ENCODE measurements around the gene MTMR1. TPM values are rescaled to one million over a fixed set of nuclear protein-coding genes. Genes with fewer than 3 reads are reported as not detected.

MTMR1 gene
- total RNA-seq, 1 donor from 2014 or later = 42.8 TPM

DNA sequence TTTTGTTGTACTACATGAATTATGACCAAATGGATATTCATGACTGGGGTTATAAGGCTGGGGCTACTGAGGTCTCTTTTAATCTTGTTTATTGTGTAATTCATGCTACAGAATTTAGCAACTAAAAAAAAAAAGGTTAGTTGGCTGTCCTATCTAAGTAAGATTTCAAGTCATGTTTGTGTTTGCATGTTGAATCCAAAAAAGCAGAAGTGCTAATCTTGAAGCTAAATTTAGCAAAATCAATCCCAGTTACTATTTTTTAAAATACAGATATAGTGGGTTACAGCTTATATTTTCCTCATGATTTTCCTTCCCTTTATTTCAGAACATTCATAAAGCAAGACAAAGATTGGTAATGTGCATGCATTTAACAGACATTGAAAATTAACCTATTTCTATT is 19.4 kb downstream of the MTMR1 start:
- Histone ChIP-seq H3K36me3 (ENCODE audit: control insufficient read depth in 3 of 3, insufficient read depth in 3 of 3, low read length in 3 of 3) (no peaks in the 10 kb centered on the region), H3K4me3 (ENCODE audit: low read length in 3 of 3) (no peak overlapping the region), H3K27me3 (ENCODE audit: control insufficient read depth in 3 of 3, insufficient read depth in 3 of 3, low read length in 3 of 3) (no peaks in the 10 kb centered on the region), H3K9me3 (ENCODE audit: control insufficient read depth in 3 of 3, low read length in 3 of 3) (no peaks in the 10 kb centered on the region), H3K9ac (ENCODE audit: low read depth in 1 of 3, low read length in 3 of 3) (no peak overlapping the region), H3K4me1 (ENCODE audit: control insufficient read depth in 3 of 3, insufficient read depth in 3 of 3, low read length in 3 of 3) (no peaks in the 10 kb centered on the region), H3K27ac (ENCODE audit: low read depth, low read length) (no peak overlapping the region)

DNA sequence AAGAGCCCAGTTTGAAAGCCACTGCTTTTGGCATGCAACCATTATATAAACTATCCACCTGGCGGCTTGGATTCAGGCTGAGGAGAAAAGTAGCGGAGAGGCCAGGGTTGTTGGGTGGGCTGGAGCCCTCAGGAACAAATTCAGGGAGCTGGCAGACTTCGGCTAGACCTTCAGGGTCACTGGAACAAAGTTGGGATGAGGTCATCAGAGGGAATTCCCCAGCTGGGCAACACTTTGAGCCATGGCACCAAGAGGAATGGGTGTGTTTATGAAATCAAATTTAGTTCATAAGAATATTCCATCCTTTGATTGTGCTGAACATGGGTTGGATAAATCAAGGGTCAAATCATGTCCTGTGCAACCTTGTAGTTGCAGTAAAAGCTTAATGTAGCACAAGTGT is 22.0 kb downstream of the MTMR1 start:
- no peak overlapping the region for H3K9ac ChIP-seq (ENCODE audit: low read depth in 1 of 3, low read length in 3 of 3)
- no peaks in the 10 kb centered on the region for H3K4me1 ChIP-seq (ENCODE audit: control insufficient read depth in 3 of 3, insufficient read depth in 3 of 3, low read length in 3 of 3)
- H3K4me3 ChIP-seq (ENCODE audit: low read length in 3 of 3) = no peak overlapping the region
- H3K27me3 ChIP-seq (ENCODE audit: control insufficient read depth in 3 of 3, insufficient read depth in 3 of 3, low read length in 3 of 3) = no peaks in the 10 kb centered on the region
- H3K9me3 ChIP-seq (ENCODE audit: control insufficient read depth in 3 of 3, low read length in 3 of 3) = no peaks in the 10 kb centered on the region
- H3K27ac ChIP-seq (ENCODE audit: low read depth, low read length) = no peak overlapping the region
- H3K36me3 ChIP-seq (ENCODE audit: control insufficient read depth in 3 of 3, insufficient read depth in 3 of 3, low read length in 3 of 3) = peaks cover 0 to 4% (median 0%) of the 10 kb centered on the region in 3 donors

DNA sequence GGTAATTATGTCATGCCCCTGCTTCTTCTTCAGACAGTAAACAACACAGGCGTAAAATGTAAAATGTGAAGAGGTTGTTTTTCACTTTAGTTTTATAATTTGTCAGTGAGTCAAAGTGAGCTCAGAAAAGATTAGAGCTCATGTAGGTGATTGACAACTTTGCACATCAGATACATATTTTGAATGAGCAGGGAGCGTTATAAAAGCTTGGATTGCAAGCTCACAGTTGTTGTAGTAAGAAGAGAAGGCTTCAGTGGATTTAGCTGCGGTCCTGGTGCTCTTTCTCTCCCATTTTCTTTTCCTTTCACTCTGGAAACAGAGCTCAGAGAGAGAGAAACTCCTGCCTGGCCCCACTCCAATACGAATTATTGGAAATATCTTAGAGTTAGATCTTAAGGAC is 26.4 kb downstream of the MTMR1 start:
- H3K36me3 ChIP-seq (ENCODE audit: control insufficient read depth in 3 of 3, insufficient read depth in 3 of 3, low read length in 3 of 3) = peaks cover 0 to 4% (median 0%) of the 10 kb centered on the region in 3 donors
- H3K4me1 ChIP-seq (ENCODE audit: control insufficient read depth in 3 of 3, insufficient read depth in 3 of 3, low read length in 3 of 3) = no peaks in the 10 kb centered on the region
- no peaks in the 10 kb centered on the region for H3K27me3 ChIP-seq (ENCODE audit: control insufficient read depth in 3 of 3, insufficient read depth in 3 of 3, low read length in 3 of 3)
- no peak overlapping the region for H3K9ac ChIP-seq (ENCODE audit: low read depth in 1 of 3, low read length in 3 of 3)
- no peak overlapping the region for H3K4me3 ChIP-seq (ENCODE audit: low read length in 3 of 3)
- H3K9me3 ChIP-seq (ENCODE audit: control insufficient read depth in 3 of 3, low read length in 3 of 3) = no peaks in the 10 kb centered on the region
- H3K27ac ChIP-seq (ENCODE audit: low read depth, low read length) = no peak overlapping the region

DNA sequence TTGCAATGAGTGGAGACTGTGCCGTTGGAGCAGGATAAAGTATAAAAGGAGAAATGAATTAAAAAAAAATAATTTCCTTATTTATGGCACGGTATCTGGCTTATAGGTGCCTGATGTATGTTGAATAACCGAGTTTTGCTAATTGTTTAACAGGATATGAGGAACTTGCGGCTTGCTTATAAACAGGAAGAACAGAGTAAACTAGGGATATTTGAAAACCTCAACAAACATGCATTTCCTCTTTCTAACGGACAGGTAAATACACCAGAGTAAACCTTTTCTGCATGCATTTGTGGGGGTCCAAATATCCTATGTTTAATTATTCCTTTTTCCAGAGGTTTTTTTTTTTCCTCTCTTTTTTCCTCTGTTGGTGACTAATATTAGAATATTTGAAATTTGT is 36.8 kb downstream of the MTMR1 start:
- peaks cover 17 to 27% (median 24%) of the 10 kb centered on the region in 3 donors for H3K36me3 ChIP-seq (ENCODE audit: control insufficient read depth in 3 of 3, insufficient read depth in 3 of 3, low read length in 3 of 3)

DNA sequence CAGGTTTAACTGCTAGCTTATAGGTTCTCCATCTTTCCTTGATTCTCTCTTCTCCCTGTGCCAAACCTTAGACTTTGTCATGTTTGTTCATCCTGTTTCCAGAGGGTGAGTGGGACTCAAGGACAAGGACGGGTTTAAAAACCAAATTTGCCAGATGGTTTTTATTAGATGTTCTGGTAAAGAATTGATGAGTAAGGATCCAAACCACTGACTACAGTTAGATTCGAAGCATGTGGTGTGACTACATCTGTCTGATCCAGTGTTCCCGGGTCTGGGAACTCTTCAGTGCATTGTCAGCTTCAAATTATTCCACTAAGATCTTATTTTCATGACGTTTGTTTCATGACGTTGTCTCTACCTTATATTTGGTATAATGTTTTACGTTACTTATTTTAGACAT is 37.5 kb downstream of the MTMR1 start:
- Histone ChIP-seq H3K9me3 (ENCODE audit: control insufficient read depth in 3 of 3, low read length in 3 of 3) (no peaks in the 10 kb centered on the region), H3K27ac (ENCODE audit: low read depth, low read length) (no peak overlapping the region), H3K4me1 (ENCODE audit: control insufficient read depth in 3 of 3, insufficient read depth in 3 of 3, low read length in 3 of 3) (no peaks in the 10 kb centered on the region), H3K4me3 (ENCODE audit: low read length in 3 of 3) (no peak overlapping the region), H3K27me3 (ENCODE audit: control insufficient read depth in 3 of 3, insufficient read depth in 3 of 3, low read length in 3 of 3) (no peaks in the 10 kb centered on the region), H3K36me3 (ENCODE audit: control insufficient read depth in 3 of 3, insufficient read depth in 3 of 3, low read length in 3 of 3) (peaks cover 22 to 31% (median 24%) of the 10 kb centered on the region in 3 donors), H3K9ac (ENCODE audit: low read depth in 1 of 3, low read length in 3 of 3) (no peak overlapping the region)

More for the DNA sequence above, 36.8 kb downstream of the MTMR1 start:
- Histone ChIP-seq H3K4me1 (ENCODE audit: control insufficient read depth in 3 of 3, insufficient read depth in 3 of 3, low read length in 3 of 3) (no peaks in the 10 kb centered on the region), H3K9ac (ENCODE audit: low read depth in 1 of 3, low read length in 3 of 3) (no peak overlapping the region), H3K9me3 (ENCODE audit: control insufficient read depth in 3 of 3, low read length in 3 of 3) (no peaks in the 10 kb centered on the region), H3K27me3 (ENCODE audit: control insufficient read depth in 3 of 3, insufficient read depth in 3 of 3, low read length in 3 of 3) (no peaks in the 10 kb centered on the region), H3K27ac (ENCODE audit: low read depth, low read length) (no peak overlapping the region), H3K4me3 (ENCODE audit: low read length in 3 of 3) (no peak overlapping the region)

DNA sequence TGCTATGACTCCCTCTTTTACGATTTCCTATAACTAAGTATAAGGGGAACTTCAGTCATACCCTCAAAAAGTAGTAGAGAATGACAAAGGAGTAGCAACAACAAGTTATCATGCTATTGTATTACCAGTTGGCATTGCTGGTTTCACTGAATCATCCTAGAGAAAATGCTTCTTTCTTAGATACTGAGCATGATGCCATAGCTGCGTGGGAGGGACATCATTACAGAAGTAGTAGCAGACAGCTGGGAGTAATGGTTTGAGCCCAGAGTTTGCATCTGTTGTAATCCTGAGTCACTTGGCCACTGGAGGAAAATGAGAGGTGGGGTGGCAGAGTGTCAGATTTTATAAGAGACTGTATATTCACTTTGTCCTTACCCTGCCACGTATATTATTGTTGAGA is 38.6 kb downstream of the MTMR1 start:
- H3K4me3 ChIP-seq (ENCODE audit: low read length in 3 of 3) = no peak overlapping the region

DNA sequence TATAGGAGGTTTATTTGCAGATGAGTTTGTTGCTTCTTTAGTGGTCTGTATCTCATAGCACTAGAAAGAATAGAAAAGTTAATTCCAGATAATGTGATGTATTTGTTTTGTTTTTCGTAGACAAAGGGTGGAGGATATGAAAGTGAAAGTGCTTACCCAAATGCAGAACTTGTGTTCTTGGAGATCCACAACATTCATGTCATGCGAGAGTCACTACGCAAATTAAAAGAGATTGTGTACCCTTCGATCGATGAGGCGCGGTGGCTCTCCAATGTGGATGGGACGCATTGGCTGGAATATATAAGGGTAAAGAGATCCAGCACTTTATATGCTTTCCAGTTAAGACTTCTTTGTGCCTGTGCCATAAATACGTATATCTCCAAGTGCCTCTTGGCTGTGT is 43.3 kb downstream of the MTMR1 start:
- no peak overlapping the region for H3K4me3 ChIP-seq (ENCODE audit: low read length in 3 of 3)
- H3K9ac ChIP-seq (ENCODE audit: low read depth in 1 of 3, low read length in 3 of 3) = no peak overlapping the region
- no peaks in the 10 kb centered on the region for H3K9me3 ChIP-seq (ENCODE audit: control insufficient read depth in 3 of 3, low read length in 3 of 3)
- H3K27me3 ChIP-seq (ENCODE audit: control insufficient read depth in 3 of 3, insufficient read depth in 3 of 3, low read length in 3 of 3) = no peaks in the 10 kb centered on the region
- no peak overlapping the region for H3K27ac ChIP-seq (ENCODE audit: low read depth, low read length)
- H3K36me3 ChIP-seq (ENCODE audit: control insufficient read depth in 3 of 3, insufficient read depth in 3 of 3, low read length in 3 of 3) = peaks cover 29 to 61% (median 34%) of the 10 kb centered on the region in 3 donors
- no peaks in the 10 kb centered on the region for H3K4me1 ChIP-seq (ENCODE audit: control insufficient read depth in 3 of 3, insufficient read depth in 3 of 3, low read length in 3 of 3)

More for the DNA sequence above, 38.6 kb downstream of the MTMR1 start:
- Histone ChIP-seq H3K27ac (ENCODE audit: low read depth, low read length) (no peak overlapping the region), H3K9ac (ENCODE audit: low read depth in 1 of 3, low read length in 3 of 3) (no peak overlapping the region), H3K4me1 (ENCODE audit: control insufficient read depth in 3 of 3, insufficient read depth in 3 of 3, low read length in 3 of 3) (no peaks in the 10 kb centered on the region), H3K27me3 (ENCODE audit: control insufficient read depth in 3 of 3, insufficient read depth in 3 of 3, low read length in 3 of 3) (no peaks in the 10 kb centered on the region), H3K36me3 (ENCODE audit: control insufficient read depth in 3 of 3, insufficient read depth in 3 of 3, low read length in 3 of 3) (peaks cover 24 to 36% (median 25%) of the 10 kb centered on the region in 3 donors), H3K9me3 (ENCODE audit: control insufficient read depth in 3 of 3, low read length in 3 of 3) (no peaks in the 10 kb centered on the region)

DNA sequence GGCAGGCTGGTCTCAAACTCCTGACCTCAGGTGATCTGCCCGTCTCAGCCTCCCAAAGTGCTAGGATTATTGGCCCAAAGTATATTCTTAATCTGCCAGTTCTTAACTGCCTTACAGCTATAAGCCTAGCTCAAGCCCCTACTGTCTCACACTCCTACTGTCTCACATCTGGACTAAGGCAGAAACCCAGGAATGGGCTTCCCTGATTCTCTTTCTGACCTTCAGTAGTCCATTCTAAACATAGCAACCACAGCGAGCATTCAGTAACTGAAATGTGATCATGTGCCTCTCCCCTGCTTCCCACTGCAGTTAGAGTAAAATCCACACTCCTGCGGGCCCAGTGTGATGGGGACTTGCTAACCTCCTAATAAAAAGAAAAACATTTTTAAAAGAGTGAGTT is 58.9 kb downstream of the MTMR1 start:
- Histone ChIP-seq H3K4me1 (ENCODE audit: control insufficient read depth in 3 of 3, insufficient read depth in 3 of 3, low read length in 3 of 3) (peaks cover 0 to 3% (median 0%) of the 10 kb centered on the region in 3 donors), H3K9ac (ENCODE audit: low read depth in 1 of 3, low read length in 3 of 3) (no peak overlapping the region), H3K27me3 (ENCODE audit: control insufficient read depth in 3 of 3, insufficient read depth in 3 of 3, low read length in 3 of 3) (no peaks in the 10 kb centered on the region), H3K27ac (ENCODE audit: low read depth, low read length) (no peak overlapping the region), H3K9me3 (ENCODE audit: control insufficient read depth in 3 of 3, low read length in 3 of 3) (no peaks in the 10 kb centered on the region), H3K4me3 (ENCODE audit: low read length in 3 of 3) (no peak overlapping the region), H3K36me3 (ENCODE audit: control insufficient read depth in 3 of 3, insufficient read depth in 3 of 3, low read length in 3 of 3) (peaks cover 0 to 11% (median 10%) of the 10 kb centered on the region in 3 donors)

DNA sequence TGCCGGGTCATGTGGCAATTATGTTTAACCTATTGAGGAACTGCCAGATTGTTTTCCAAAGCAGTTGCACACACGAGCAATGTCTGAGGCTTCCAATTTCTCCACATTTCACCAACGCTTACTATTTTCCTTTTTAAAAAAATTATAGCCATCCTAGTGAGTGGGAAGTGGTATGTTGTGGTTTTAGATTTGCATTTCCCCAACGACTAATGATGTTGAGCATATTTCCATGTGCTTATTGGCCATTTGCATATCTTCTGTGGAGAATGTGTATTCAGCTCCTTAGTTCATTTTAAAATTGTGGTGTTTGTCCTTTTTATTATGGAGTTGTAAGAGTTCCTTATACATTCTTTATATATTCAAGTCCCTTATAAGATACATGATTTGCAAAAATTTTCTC is 60.2 kb downstream of the MTMR1 start:
- H3K4me1 ChIP-seq (ENCODE audit: control insufficient read depth in 3 of 3, insufficient read depth in 3 of 3, low read length in 3 of 3) = peaks cover 0 to 3% (median 0%) of the 10 kb centered on the region in 3 donors
- no peak overlapping the region for H3K4me3 ChIP-seq (ENCODE audit: low read length in 3 of 3)
- H3K27me3 ChIP-seq (ENCODE audit: control insufficient read depth in 3 of 3, insufficient read depth in 3 of 3, low read length in 3 of 3) = no peaks in the 10 kb centered on the region
- no peak overlapping the region for H3K27ac ChIP-seq (ENCODE audit: low read depth, low read length)
- no peaks in the 10 kb centered on the region for H3K9me3 ChIP-seq (ENCODE audit: control insufficient read depth in 3 of 3, low read length in 3 of 3)
- H3K36me3 ChIP-seq (ENCODE audit: control insufficient read depth in 3 of 3, insufficient read depth in 3 of 3, low read length in 3 of 3) = peaks cover 0 to 13% (median 12%) of the 10 kb centered on the region in 3 donors
- H3K9ac ChIP-seq (ENCODE audit: low read depth in 1 of 3, low read length in 3 of 3) = no peak overlapping the region

DNA sequence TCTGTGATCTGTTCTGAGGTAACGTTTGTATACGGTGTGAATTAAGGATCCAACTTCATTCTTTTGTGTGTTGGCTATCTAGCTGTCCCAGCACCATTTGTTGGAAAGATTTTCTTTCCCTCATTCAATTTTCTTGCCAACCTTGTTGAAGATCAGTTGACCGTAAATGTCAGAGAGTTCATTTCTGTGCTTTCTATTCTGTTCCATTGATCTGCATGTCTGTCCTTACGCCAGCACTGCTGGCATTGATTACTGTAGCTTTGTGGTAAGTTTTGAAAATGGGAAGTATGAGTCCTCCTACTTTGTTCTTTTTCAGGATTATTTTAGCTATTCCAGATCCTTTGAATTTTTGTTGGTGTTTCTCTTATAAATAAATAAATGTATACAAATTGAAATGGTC is 60.8 kb downstream of the MTMR1 start:
- H3K9me3 ChIP-seq (ENCODE audit: control insufficient read depth in 3 of 3, low read length in 3 of 3) = no peaks in the 10 kb centered on the region
- H3K4me1 ChIP-seq (ENCODE audit: control insufficient read depth in 3 of 3, insufficient read depth in 3 of 3, low read length in 3 of 3) = peaks cover 0 to 3% (median 0%) of the 10 kb centered on the region in 3 donors
- peaks cover 2 to 13% (median 13%) of the 10 kb centered on the region in 3 donors for H3K36me3 ChIP-seq (ENCODE audit: control insufficient read depth in 3 of 3, insufficient read depth in 3 of 3, low read length in 3 of 3)

More for the DNA sequence above, 60.8 kb downstream of the MTMR1 start:
- Histone ChIP-seq H3K27ac (ENCODE audit: low read depth, low read length) (no peak overlapping the region), H3K4me3 (ENCODE audit: low read length in 3 of 3) (no peak overlapping the region), H3K27me3 (ENCODE audit: control insufficient read depth in 3 of 3, insufficient read depth in 3 of 3, low read length in 3 of 3) (no peaks in the 10 kb centered on the region), H3K9ac (ENCODE audit: low read depth in 1 of 3, low read length in 3 of 3) (no peak overlapping the region)

Data from skeletal muscle tissue (tissue), 4 donors.